Measurements from ENCODE around the gene CARD9.

The CARD9 gene

DNA sequence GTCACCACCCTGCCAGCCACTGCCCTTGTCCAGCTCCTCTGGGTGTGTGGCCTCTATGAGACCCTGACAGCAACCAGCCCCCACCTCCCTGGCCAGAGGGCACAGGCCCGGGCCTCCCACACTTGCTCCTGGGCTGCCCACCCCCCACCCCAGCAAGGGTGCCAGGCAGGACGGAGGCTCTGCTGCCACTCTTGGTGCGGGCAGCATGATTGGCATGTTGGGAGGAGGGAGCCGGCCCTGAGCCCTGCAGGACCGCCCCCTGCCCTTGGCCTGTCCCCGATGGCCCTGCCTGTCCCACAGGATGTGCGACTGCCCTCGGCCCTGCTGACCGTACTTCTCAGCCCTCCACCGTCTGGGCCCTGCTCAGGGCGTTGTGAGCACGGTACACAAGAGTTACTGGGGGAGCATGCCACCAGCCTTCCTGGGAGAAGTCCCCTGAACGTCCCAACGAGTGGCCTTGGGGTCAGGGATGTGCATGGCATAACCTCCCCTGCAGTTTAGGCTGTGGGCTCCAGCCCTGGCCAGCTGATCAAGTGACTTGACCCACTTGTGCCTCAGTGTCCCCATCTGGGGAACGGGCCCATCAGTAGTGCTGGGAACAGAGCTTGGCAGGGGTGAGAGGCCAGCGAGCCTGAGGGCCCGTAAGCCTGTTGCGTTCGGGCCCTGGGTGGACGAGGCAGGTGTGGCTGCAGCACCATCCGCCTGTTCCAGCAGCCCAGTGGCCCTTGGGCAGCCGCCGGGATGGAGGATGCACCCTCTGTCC is 30.2 kb downstream of the CARD9 start:
- DNase-seq (ENCODE audit: low read depth), result no peak
- TF ChIP-seq CTCF (IDR thresholded peaks at IDR 0.05; ENCODE audit: control insufficient read depth, extremely low read depth, insufficient read depth), result no peak
- no peak overlapping the region for H3K4me3 ChIP-seq (ENCODE audit: low read depth, low read length)

GRCh38 chr9:136342181-136343120 is 31.0 kb downstream of the CARD9 start:
- TF ChIP-seq CTCF (IDR thresholded peaks at IDR 0.05; ENCODE audit: control insufficient read depth, extremely low read depth, insufficient read depth), result no peak
- H3K4me3 ChIP-seq (ENCODE audit: low read depth, low read length), result no peak overlapping the region
- DNase-seq (ENCODE audit: low read depth), result no peak

GRCh38 chr9:136341769-136342168 is 31.7 kb downstream of the CARD9 start:
- no peak overlapping the region for H3K4me3 ChIP-seq (ENCODE audit: low read depth, low read length)
- TF ChIP-seq CTCF (IDR thresholded peaks at IDR 0.05; ENCODE audit: control insufficient read depth, extremely low read depth, insufficient read depth), result no peak
- DNase-seq (ENCODE audit: low read depth), result no peak

DNA sequence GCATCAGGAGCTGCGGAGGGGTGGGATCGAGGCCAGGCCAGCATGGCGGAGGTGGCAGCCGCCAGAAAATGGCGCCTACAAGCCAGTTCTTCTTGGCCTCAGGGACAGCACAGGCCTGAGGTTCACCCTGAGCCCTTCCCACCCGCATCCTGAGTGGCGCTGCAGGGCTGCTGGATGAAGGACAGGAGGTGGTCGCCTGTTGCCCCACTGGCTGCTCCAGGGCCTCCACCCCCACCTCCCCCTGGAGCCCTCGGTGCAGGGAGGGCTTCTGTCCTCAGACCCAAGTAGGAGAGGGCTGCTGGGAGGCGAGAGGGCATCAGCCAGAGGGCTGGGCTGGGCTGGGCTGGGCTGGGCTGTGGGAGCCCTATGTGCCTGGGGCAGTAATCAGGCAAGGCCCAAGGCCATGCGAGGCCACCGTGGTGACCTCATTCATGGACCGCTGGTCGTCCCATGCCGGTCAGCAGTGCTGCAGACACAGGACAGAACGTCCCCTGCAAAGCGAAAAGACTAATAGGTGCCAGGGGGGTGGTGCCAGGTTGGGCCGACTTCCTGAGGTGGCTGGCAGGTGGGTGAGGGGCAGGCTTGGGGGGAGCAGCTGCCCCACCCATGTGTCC is 32.3 kb downstream of the CARD9 start:
- DNase-seq (ENCODE audit: low read depth), result no peak
- H3K4me3 ChIP-seq (ENCODE audit: low read depth, low read length), result no peak overlapping the region
- no peak for TF ChIP-seq CTCF (IDR thresholded peaks at IDR 0.05; ENCODE audit: control insufficient read depth, extremely low read depth, insufficient read depth)

DNA sequence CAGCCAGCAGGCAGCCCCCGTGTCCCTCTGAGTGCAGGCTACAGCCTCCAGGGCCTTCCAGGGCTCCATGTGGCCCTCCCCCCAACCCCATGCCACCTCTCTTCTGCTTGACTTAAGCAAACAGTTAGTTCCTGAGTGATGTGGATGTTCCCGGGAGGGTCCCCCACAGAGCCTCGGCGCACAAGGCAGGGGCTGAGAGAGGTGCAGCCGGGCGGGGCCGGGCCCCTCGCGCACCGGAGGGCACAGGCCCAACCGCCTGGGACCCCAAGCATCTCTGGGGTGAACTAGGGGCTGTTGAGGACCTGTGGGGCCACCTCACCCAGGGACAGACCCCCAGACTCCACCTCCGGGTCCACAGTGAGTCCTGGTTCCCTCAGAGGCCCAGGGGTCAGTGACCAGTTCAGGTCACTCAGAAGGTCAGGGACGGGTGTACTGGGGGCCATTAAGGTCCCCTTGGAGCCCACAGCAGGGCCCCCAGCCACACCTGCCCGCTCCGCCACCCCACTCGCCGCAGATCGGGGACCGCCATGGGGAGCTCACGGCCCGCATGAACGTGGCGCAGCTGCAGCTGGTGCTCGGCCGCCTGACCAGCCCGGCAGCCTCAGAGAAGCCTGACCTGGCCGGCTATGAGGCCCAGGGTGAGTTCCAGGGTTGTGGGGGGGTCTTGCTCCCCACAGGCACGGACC is 33.0 kb downstream of the CARD9 start:
- no peak for DNase-seq (ENCODE audit: low read depth)
- TF ChIP-seq CTCF (IDR thresholded peaks at IDR 0.05; ENCODE audit: control insufficient read depth, extremely low read depth, insufficient read depth), result no peak
- H3K4me3 ChIP-seq (ENCODE audit: low read depth, low read length), result no peak overlapping the region

DNA sequence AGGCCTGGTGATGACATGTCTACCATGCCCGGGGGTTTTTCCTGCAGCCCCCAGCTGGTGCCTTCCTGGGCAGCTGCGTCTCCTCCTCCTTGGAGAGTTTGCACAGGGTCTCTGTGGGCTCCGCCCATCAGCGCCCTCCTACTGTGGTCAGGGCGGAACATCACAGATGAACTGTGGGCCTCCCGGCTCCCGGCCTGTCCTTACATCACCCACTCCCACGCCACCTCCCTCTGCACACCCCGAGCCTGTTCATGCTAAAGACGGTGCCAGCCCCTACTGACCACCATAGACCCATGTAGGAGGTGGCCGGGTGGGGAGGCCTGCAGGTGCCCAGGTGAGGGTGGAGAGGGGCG is 33.5 kb downstream of the CARD9 start:
- TF ChIP-seq CTCF (IDR thresholded peaks at IDR 0.05; ENCODE audit: control insufficient read depth, extremely low read depth, insufficient read depth), result no peak
- DNase-seq (ENCODE audit: low read depth), result no peak
- H3K4me3 ChIP-seq (ENCODE audit: low read depth, low read length), result no peak overlapping the region
